ENCODE data around the gene UNC13A. TPM values are rescaled to one million over a fixed set of nuclear protein-coding genes. Genes with fewer than 3 reads are reported as not detected.

UNC13A gene
- polyA plus RNA-seq, 1 of the 3 experiments (the other 2 are of a cell fraction) = 0.38 TPM

- TF ChIP-seq, protein P1, sequence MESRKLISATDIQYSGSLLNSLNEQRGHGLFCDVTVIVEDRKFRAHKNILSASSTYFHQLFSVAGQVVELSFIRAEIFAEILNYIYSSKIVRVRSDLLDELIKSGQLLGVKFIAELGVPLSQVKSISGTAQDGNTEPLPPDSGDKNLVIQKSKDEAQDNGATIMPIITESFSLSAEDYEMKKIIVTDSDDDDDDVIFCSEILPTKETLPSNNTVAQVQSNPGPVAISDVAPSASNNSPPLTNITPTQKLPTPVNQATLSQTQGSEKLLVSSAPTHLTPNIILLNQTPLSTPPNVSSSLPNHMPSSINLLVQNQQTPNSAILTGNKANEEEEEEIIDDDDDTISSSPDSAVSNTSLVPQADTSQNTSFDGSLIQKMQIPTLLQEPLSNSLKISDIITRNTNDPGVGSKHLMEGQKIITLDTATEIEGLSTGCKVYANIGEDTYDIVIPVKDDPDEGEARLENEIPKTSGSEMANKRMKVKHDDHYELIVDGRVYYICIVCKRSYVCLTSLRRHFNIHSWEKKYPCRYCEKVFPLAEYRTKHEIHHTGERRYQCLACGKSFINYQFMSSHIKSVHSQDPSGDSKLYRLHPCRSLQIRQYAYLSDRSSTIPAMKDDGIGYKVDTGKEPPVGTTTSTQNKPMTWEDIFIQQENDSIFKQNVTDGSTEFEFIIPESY (IDR thresholded peaks at IDR 0.05; ENCODE audit: borderline replicate concordance, low read depth) = no peak
- TF ChIP-seq RCOR1 (IDR thresholded peaks at IDR 0.05; ENCODE audit: low read length) = no peak
- TF ChIP-seq, protein P2, sequence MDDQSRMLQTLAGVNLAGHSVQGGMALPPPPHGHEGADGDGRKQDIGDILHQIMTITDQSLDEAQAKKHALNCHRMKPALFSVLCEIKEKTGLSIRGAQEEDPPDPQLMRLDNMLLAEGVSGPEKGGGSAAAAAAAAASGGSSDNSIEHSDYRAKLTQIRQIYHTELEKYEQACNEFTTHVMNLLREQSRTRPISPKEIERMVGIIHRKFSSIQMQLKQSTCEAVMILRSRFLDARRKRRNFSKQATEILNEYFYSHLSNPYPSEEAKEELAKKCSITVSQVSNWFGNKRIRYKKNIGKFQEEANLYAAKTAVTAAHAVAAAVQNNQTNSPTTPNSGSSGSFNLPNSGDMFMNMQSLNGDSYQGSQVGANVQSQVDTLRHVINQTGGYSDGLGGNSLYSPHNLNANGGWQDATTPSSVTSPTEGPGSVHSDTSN (IDR thresholded peaks at IDR 0.05) = no peak
- TF ChIP-seq TAF1 (IDR thresholded peaks at IDR 0.05; ENCODE audit: borderline replicate concordance, low read depth, low read length) = no peak
Measured at GRCh38 chr19:17602217-17602616, 85.9 kb downstream of the UNC13A start (continued).

- WGBS (ENCODE audit: low lambda C conversion rate) = 27% methylated on average over 9 of the region's 9 CpGs
- Histone ChIP-seq H3K4me3 (ENCODE audit: low read depth in 2 of 2, low read length in 1 of 2) (no peak overlapping the region), H2AFZ (ENCODE audit: low read depth) (no peak overlapping the region), H4K20me1 (ENCODE audit: insufficient read depth) (no peaks in the 10 kb centered on the region), H3K36me3 (replicated peaks in 1 of 2; ENCODE audit: control insufficient read depth in 1 of 2, insufficient read depth in 2 of 2, low read length in 1 of 2) (no peaks in the 10 kb centered on the region), H3F3A (replicated peaks; ENCODE audit: insufficient read depth) (no peaks in the 10 kb centered on the region), H3K4me1 (ENCODE audit: control insufficient read depth in 1 of 2, insufficient read depth in 2 of 2, low read depth in 1 of 2, low read length in 1 of 2) (peaks cover 0 to 12% of the 10 kb centered on the region in 2 experiments; a peak in 1 of 4 replicates), H3K9me3 (no peaks in the 10 kb centered on the region), H3K9ac (no peak overlapping the region), H3K27ac (ENCODE audit: low read depth in 2 of 2, low read length in 1 of 2) (no peak overlapping the region), H3K27me3 (ENCODE audit: insufficient read depth) (peaks cover 40% of the 10 kb centered on the region; the same call in 1 of the 2 replicates), H3K9me2 (no peaks in the 10 kb centered on the region), H3K79me2 (ENCODE audit: insufficient read depth) (no peaks in the 10 kb centered on the region), H3K4me2 (no peak overlapping the region)
- CTCF ChIA-PET = no interaction called here
- no peak for DNase-seq
- TF ChIP-seq USF1 (IDR thresholded peaks at IDR 0.05; ENCODE audit: borderline replicate concordance, low read depth) (no peak), JUND (IDR thresholded peaks at IDR 0.05) (no peak), RCOR1 (IDR thresholded peaks at IDR 0.05; ENCODE audit: low read length) (no peak), MEF2A (IDR thresholded peaks at IDR 0.05; ENCODE audit: borderline replicate concordance, low read depth) (no peak), EP300 (IDR thresholded peaks at IDR 0.05; ENCODE audit: borderline replicate concordance in 1 of 2, low read depth in 1 of 2, low read length in 1 of 2) (no peak)
- POLR2A ChIA-PET = no interaction called here
Measured at GRCh38 chr19:17601683-17602082, 86.5 kb downstream of the UNC13A start.

GRCh38 chr19:17599780-17600179, 88.4 kb downstream of the UNC13A start:
- Histone ChIP-seq H3F3A (replicated peaks; ENCODE audit: insufficient read depth) (no peaks in the 10 kb centered on the region), H3K9me2 (no peaks in the 10 kb centered on the region), H3K36me3 (replicated peaks in 1 of 2; ENCODE audit: control insufficient read depth in 1 of 2, insufficient read depth in 2 of 2, low read length in 1 of 2) (no peaks in the 10 kb centered on the region), H4K20me1 (ENCODE audit: insufficient read depth) (no peaks in the 10 kb centered on the region), H3K4me1 (ENCODE audit: control insufficient read depth in 1 of 2, insufficient read depth in 2 of 2, low read depth in 1 of 2, low read length in 1 of 2) (peaks cover 0 to 5% of the 10 kb centered on the region in 2 experiments; a peak in 1 of 4 replicates), H3K4me3 (ENCODE audit: low read depth in 2 of 2, low read length in 1 of 2) (no peak overlapping the region), H2AFZ (ENCODE audit: low read depth) (no peak overlapping the region), H3K79me2 (ENCODE audit: insufficient read depth) (no peaks in the 10 kb centered on the region), H3K4me2 (no peak overlapping the region), H3K27ac (ENCODE audit: low read depth in 2 of 2, low read length in 1 of 2) (no peak overlapping the region), H3K27me3 (ENCODE audit: insufficient read depth) (peaks cover 42% of the 10 kb centered on the region; the same call in 1 of the 2 replicates), H3K9me3 (no peaks in the 10 kb centered on the region), H3K9ac (no peak overlapping the region)
- WGBS (ENCODE audit: low lambda C conversion rate) = 61% methylated on average over 10 of the region's 10 CpGs
- POLR2A ChIA-PET = no interaction called here
- CTCF ChIA-PET = interaction anchor here (1.0 kb wide), 1 partner anchor 87 kb away, joined by 3 read pairs; no protein-coding TSS in a partner anchor
- no peak for DNase-seq
- TF ChIP-seq GATA2 (CRISPR knock-in tag; IDR thresholded peaks at IDR 0.05) (no peak), POLR2AphosphoS5 (IDR thresholded peaks at IDR 0.05; ENCODE audit: low read depth, low read length) (no peak), USF1 (IDR thresholded peaks at IDR 0.05; ENCODE audit: borderline replicate concordance, low read depth) (no peak), JUND (IDR thresholded peaks at IDR 0.05) (no peak), EZH2phosphoT487 (IDR thresholded peaks at IDR 0.05; ENCODE audit: borderline replicate concordance, low read depth) (no peak), NFIC (IDR thresholded peaks at IDR 0.05; ENCODE audit: borderline replicate concordance) (no peak), MEF2A (IDR thresholded peaks at IDR 0.05; ENCODE audit: borderline replicate concordance, low read depth) (no peak), ELF1 (IDR thresholded peaks at IDR 0.05) (no peak), CHD2 (IDR thresholded peaks at IDR 0.05; ENCODE audit: low read length, partially characterized antibody) (no peak), FOXJ3 (CRISPR knock-in tag; IDR thresholded peaks at IDR 0.05) (no peak), FOSL2 (IDR thresholded peaks at IDR 0.05; ENCODE audit: borderline replicate concordance, low read depth) (no peak), RXRA (IDR thresholded peaks at IDR 0.05; ENCODE audit: borderline replicate concordance, low read depth) (no peak), EP300 (IDR thresholded peaks at IDR 0.05; ENCODE audit: borderline replicate concordance in 1 of 2, low read depth in 1 of 2, low read length in 1 of 2) (no peak), FOXM1 (IDR thresholded peaks at IDR 0.05; ENCODE audit: low read depth) (no peak), NRF1 (IDR thresholded peaks at IDR 0.05; ENCODE audit: low read depth, low read length) (no peak)
